Liver (tissue), 9 donors: Measurements from ENCODE around the gene MBNL2. TPM values are rescaled to one million over a fixed set of nuclear protein-coding genes. Genes with fewer than 3 reads are reported as not detected.

Source experiments
- DNase-seq: peaks from one replicate; pipeline ENCODE4 v3.0.0-alpha.2; 2017; ENCODE audit warnings: low spot score
- H3K27ac ChIP-seq, 2 donors: one replicate each; pipeline ENCODE4 v1.7.0; 2013; ENCODE audit warnings: inconsistent platforms in 2 of 2, low read length in 2 of 2, control low read depth in 1 of 2, low read depth in 1 of 2, mild to moderate bottlenecking in 1 of 2
- H3K27me3 ChIP-seq, 4 donors: one replicate each; pipeline versions ENCODE4 v1.6.1 to v1.7.0; 2013; ENCODE audit warnings: low read length in 3 of 4, inconsistent platforms in 1 of 4, mild to moderate bottlenecking in 1 of 4, moderate library complexity in 1 of 4; ENCODE audit not compliant: control insufficient read depth in 4 of 4, insufficient read depth in 4 of 4
- H3K36me3 ChIP-seq, 4 donors: one replicate each; pipeline versions ENCODE4 v1.6.1 to v1.7.0; 2013; ENCODE audit warnings: low read length in 3 of 4, mild to moderate bottlenecking in 3 of 4, low read depth in 1 of 4, moderate library complexity in 1 of 4; ENCODE audit not compliant: control insufficient read depth in 4 of 4, insufficient read depth in 3 of 4
- H3K4me1 ChIP-seq, 4 donors: one replicate each; pipeline versions ENCODE4 v1.6.1 to v1.7.0; 2013; ENCODE audit warnings: low read length in 3 of 4, mild to moderate bottlenecking in 3 of 4, moderate library complexity in 1 of 4; ENCODE audit not compliant: control insufficient read depth in 4 of 4, insufficient read depth in 4 of 4
- H3K4me3 ChIP-seq, 3 donors: one replicate each; pipeline versions ENCODE4 v1.6.1 to v1.7.0; 2013; ENCODE audit warnings: low read length in 3 of 3, control low read depth in 1 of 3, low read depth in 1 of 3, mild to moderate bottlenecking in 1 of 3
- H3K9ac ChIP-seq, 2 donors: one replicate each; pipeline ENCODE4 v1.7.0; 2013; ENCODE audit warnings: low read length in 2 of 2, mild to moderate bottlenecking in 2 of 2, moderate library complexity in 2 of 2, control low read depth in 1 of 2, low read depth in 1 of 2
- H3K9me3 ChIP-seq, 4 donors: one replicate each; pipeline versions ENCODE4 v1.6.1 to v1.7.0; 2013; ENCODE audit warnings: low read length in 3 of 4; ENCODE audit not compliant: control insufficient read depth in 4 of 4
- EGR1 ChIP-seq, 2 donors: IDR thresholded peaks; 2 replicates each; pipeline ENCODE4 v1.6.1; 2016 to 2018; ENCODE audit warnings: antibody characterized with exemption in 2 of 2, low read depth in 2 of 2
- FOXA1 ChIP-seq: IDR thresholded peaks from 2 replicates; pipeline ENCODE4 v1.6.1; 2016; ENCODE audit warnings: antibody characterized with exemption
- FOXA2 ChIP-seq: IDR thresholded peaks from 2 replicates; pipeline ENCODE4 v1.6.1; 2016; ENCODE audit warnings: antibody characterized with exemption
- GABPA ChIP-seq, 2 donors: IDR thresholded peaks in 1 of 2; conservative IDR thresholded peaks in 1 of 2; 2 replicates each; pipeline ENCODE4 v1.6.1; 2016; ENCODE audit warnings: antibody characterized with exemption in 2 of 2, mild to moderate bottlenecking in 1 of 2, moderate library complexity in 1 of 2
- HNF4A ChIP-seq, 2 donors: conservative IDR thresholded peaks; 2 replicates each; pipeline ENCODE4 v1.6.1; 2016; ENCODE audit warnings: antibody characterized with exemption in 2 of 2, mild to moderate bottlenecking in 2 of 2
- HNF4G ChIP-seq: IDR thresholded peaks from 2 replicates; pipeline ENCODE4 v1.6.1; 2016; ENCODE audit warnings: antibody characterized with exemption
- JUND ChIP-seq, 2 donors: IDR thresholded peaks; 2 replicates each; pipeline ENCODE4 v1.6.1; 2016; ENCODE audit warnings: antibody characterized with exemption in 2 of 2
- NR2F2 ChIP-seq: IDR thresholded peaks from 2 replicates; pipeline ENCODE4 v1.6.1; 2016; ENCODE audit warnings: antibody characterized with exemption
- RAD21 ChIP-seq, 2 donors: IDR thresholded peaks; 2 replicates each; pipeline ENCODE4 v1.6.1; 2016; ENCODE audit warnings: antibody characterized with exemption in 2 of 2, mild to moderate bottlenecking in 2 of 2
- RXRA ChIP-seq, 2 donors: IDR thresholded peaks; 2 replicates each; pipeline ENCODE4 v1.6.1; 2017 to 2018; ENCODE audit warnings: antibody characterized with exemption in 2 of 2, mild to moderate bottlenecking in 1 of 2
- SP1 ChIP-seq: IDR thresholded peaks from 2 replicates; pipeline ENCODE4 v1.6.1; 2018; ENCODE audit warnings: antibody characterized with exemption, mild to moderate bottlenecking
- TAF1 ChIP-seq: conservative IDR thresholded peaks from 2 replicates; pipeline ENCODE4 v1.6.1; 2016; ENCODE audit warnings: antibody characterized with exemption, mild to moderate bottlenecking
- YY1 ChIP-seq: IDR thresholded peaks from 2 replicates; pipeline ENCODE4 v1.6.1; 2016; ENCODE audit warnings: antibody characterized with exemption, mild to moderate bottlenecking
- WGBS: extraction: QIAGEN DNeasy Blood & Tissue Kit; methylation state at CpG from one replicate; pipeline ENCODE4 v1.1.7; 2013; 5-methylcytosine and 5-hydroxymethylcytosine counted together
- polyA plus RNA-seq, 2 donors: library from polyadenylated mRNA; stranded (reverse) in 1 of 2; unstranded in 1 of 2; fragments of 200-250 nt in 1 of 2; fragments of >200 nt in 1 of 2; fragmentation: Nextera tagmentation in 1 of 2; extraction: Ambion mirVana in 1 of 2; gene quantifications; one replicate each; pipeline versions ENCODE4 v1.2.1 to v1.2.3, GENCODE V29; 2013 to 2015
- total RNA-seq, 2 donors: library from RNA; depleted of rRNA; stranded (reverse); fragments of >200 nt; gene quantifications; one replicate each; pipeline ENCODE4 v1.2.3, GENCODE V29; 2014
- TF ChIP-seq, protein P1 (sequence below): fragments of 150-350 bp; IDR thresholded peaks from 2 replicates; pipeline ENCODE4 v1.5.1; 2017; ENCODE audit warnings: improper control_type of control experiment, low read depth, low read length; ENCODE audit not compliant: missing input control
- TF ChIP-seq, protein P2 (sequence below): IDR thresholded peaks from 2 replicates; pipeline ENCODE4 v1.6.1; 2016; ENCODE audit warnings: antibody characterized with exemption
- TF ChIP-seq, protein P3 (sequence below): IDR thresholded peaks from 2 replicates; pipeline ENCODE4 v1.6.1; 2016; ENCODE audit warnings: antibody characterized with exemption, mild to moderate bottlenecking
- TF ChIP-seq, protein P4 (sequence below): IDR thresholded peaks from 2 replicates; pipeline ENCODE4 v1.6.1; 2016; ENCODE audit warnings: antibody characterized with exemption
- TF ChIP-seq, protein P5 (sequence below): IDR thresholded peaks from 2 replicates; pipeline ENCODE4 v1.6.1; 2016; ENCODE audit warnings: antibody characterized with exemption
- donor health status: healthy.
- donor health status: healthy.
- donor health status: healthy.
- donor health status: healthy.
- donor health status: healthy.

The MBNL2 gene
- total and polyA plus RNA-seq, 4 donors, result 16.0 to 49.6 (median 36.8) TPM

DNA sequence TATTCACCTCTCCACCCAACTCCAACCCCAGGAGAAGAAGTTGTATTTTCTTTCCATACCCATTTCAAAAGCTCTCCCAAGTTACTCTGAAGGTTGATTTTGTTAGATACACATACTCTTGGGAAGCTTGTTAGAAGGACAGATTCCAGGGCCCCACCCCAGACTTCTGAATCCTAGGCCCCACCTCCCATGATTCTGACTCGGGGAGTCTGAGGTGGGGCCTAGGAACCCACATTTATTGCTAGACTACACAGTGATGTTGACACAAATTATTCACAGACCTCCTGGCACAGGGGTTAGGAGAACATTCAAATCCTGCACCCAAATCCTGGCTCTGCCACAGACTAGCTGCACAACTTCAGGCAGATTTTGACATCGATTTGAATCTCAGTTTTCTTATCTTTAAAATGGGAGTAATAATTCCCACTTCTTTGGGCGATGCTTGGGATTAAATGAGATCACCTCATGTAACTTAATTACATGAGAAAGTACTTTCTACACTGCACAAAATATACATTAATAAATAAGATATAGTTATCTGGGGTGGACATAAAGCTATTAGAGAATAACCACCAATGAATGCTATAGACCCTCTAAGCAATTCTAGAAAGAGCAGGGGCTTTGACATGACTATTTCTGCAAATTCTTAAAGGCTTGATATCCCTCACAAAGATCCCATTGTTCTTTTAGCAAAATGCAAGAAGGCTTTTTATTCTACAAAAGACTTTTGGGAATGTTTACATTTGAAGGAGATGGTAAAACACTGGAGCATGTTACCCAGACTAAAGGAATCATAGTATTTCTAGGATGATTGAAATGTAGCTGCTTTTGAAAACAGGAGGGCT, 18.0 kb downstream of the MBNL2 start:
- H3K9ac ChIP-seq, result no peak overlapping the region
- WGBS, result 89% methylated on average over 3 of the region's 3 CpGs
- no peak for DNase-seq
- H3K27ac ChIP-seq, result peak overlapping the region in 1 of 2 donors; percentile 1
- no peaks in the 10 kb centered on the region for H3K27me3 ChIP-seq
- peaks cover 18 to 84% (median 65%) of the 10 kb centered on the region in 4 donors for H3K4me1 ChIP-seq
- TF ChIP-seq FOXA2 (no peak), HNF4A (conservative IDR thresholded peaks at IDR 0.05) (no peak), EGR1 (IDR thresholded peaks at IDR 0.05; ENCODE audit: low read depth in 2 of 2) (no peak), GABPA (IDR thresholded peaks at IDR 0.05 in 1 of 2, conservative IDR thresholded peaks at IDR 0.05 in 1 of 2) (no peak), RXRA (IDR thresholded peaks at IDR 0.05) (no peak), FOXA1 (no peak), JUND (IDR thresholded peaks at IDR 0.05) (no peak), NR2F2 (no peak), YY1 (no peak), HNF4G (no peak), RAD21 (IDR thresholded peaks at IDR 0.05) (no peak), SP1 (no peak), TAF1 (no peak)
- TF ChIP-seq, protein P1, sequence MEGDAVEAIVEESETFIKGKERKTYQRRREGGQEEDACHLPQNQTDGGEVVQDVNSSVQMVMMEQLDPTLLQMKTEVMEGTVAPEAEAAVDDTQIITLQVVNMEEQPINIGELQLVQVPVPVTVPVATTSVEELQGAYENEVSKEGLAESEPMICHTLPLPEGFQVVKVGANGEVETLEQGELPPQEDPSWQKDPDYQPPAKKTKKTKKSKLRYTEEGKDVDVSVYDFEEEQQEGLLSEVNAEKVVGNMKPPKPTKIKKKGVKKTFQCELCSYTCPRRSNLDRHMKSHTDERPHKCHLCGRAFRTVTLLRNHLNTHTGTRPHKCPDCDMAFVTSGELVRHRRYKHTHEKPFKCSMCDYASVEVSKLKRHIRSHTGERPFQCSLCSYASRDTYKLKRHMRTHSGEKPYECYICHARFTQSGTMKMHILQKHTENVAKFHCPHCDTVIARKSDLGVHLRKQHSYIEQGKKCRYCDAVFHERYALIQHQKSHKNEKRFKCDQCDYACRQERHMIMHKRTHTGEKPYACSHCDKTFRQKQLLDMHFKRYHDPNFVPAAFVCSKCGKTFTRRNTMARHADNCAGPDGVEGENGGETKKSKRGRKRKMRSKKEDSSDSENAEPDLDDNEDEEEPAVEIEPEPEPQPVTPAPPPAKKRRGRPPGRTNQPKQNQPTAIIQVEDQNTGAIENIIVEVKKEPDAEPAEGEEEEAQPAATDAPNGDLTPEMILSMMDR, result no peak
- TF ChIP-seq, protein P2, sequence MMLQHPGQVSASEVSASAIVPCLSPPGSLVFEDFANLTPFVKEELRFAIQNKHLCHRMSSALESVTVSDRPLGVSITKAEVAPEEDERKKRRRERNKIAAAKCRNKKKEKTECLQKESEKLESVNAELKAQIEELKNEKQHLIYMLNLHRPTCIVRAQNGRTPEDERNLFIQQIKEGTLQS, result no peak
- TF ChIP-seq, protein P3, sequence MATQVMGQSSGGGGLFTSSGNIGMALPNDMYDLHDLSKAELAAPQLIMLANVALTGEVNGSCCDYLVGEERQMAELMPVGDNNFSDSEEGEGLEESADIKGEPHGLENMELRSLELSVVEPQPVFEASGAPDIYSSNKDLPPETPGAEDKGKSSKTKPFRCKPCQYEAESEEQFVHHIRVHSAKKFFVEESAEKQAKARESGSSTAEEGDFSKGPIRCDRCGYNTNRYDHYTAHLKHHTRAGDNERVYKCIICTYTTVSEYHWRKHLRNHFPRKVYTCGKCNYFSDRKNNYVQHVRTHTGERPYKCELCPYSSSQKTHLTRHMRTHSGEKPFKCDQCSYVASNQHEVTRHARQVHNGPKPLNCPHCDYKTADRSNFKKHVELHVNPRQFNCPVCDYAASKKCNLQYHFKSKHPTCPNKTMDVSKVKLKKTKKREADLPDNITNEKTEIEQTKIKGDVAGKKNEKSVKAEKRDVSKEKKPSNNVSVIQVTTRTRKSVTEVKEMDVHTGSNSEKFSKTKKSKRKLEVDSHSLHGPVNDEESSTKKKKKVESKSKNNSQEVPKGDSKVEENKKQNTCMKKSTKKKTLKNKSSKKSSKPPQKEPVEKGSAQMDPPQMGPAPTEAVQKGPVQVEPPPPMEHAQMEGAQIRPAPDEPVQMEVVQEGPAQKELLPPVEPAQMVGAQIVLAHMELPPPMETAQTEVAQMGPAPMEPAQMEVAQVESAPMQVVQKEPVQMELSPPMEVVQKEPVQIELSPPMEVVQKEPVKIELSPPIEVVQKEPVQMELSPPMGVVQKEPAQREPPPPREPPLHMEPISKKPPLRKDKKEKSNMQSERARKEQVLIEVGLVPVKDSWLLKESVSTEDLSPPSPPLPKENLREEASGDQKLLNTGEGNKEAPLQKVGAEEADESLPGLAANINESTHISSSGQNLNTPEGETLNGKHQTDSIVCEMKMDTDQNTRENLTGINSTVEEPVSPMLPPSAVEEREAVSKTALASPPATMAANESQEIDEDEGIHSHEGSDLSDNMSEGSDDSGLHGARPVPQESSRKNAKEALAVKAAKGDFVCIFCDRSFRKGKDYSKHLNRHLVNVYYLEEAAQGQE, result no peak
- TF ChIP-seq, protein P4, sequence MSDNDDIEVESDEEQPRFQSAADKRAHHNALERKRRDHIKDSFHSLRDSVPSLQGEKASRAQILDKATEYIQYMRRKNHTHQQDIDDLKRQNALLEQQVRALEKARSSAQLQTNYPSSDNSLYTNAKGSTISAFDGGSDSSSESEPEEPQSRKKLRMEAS, result no peak
- TF ChIP-seq, protein P5, sequence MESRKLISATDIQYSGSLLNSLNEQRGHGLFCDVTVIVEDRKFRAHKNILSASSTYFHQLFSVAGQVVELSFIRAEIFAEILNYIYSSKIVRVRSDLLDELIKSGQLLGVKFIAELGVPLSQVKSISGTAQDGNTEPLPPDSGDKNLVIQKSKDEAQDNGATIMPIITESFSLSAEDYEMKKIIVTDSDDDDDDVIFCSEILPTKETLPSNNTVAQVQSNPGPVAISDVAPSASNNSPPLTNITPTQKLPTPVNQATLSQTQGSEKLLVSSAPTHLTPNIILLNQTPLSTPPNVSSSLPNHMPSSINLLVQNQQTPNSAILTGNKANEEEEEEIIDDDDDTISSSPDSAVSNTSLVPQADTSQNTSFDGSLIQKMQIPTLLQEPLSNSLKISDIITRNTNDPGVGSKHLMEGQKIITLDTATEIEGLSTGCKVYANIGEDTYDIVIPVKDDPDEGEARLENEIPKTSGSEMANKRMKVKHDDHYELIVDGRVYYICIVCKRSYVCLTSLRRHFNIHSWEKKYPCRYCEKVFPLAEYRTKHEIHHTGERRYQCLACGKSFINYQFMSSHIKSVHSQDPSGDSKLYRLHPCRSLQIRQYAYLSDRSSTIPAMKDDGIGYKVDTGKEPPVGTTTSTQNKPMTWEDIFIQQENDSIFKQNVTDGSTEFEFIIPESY, result no peak
- H3K9me3 ChIP-seq, result no peaks in the 10 kb centered on the region
- H3K36me3 ChIP-seq, result peaks cover 0 to 3% (median 0%) of the 10 kb centered on the region in 4 donors
- no peak overlapping the region for H3K4me3 ChIP-seq
